MM.1S (cell line): ENCODE results near the gene ZCCHC8.
"Not testable (repeated sequence)": the region's sequence is repeated elsewhere in the genome, so short reads cannot be mapped to it uniquely, and the experiment has no call there.

ENCODE experiments used
- EZH2phosphoT487 ChIP-seq: fragments of 300-600 bp; sonication (generic); IDR thresholded peaks from 2 replicates; pipeline ENCODE4 v1.6.1; 2018; ENCODE audit warnings: antibody characterized with exemption, low read length
- TF ChIP-seq, protein P1 (sequence below): fragments of 300-600 bp; sonication (generic); IDR thresholded peaks from 2 replicates; pipeline ENCODE4 v1.5.1; 2016; ENCODE audit warnings: antibody characterized with exemption, low read length, mixed read lengths

DNA sequence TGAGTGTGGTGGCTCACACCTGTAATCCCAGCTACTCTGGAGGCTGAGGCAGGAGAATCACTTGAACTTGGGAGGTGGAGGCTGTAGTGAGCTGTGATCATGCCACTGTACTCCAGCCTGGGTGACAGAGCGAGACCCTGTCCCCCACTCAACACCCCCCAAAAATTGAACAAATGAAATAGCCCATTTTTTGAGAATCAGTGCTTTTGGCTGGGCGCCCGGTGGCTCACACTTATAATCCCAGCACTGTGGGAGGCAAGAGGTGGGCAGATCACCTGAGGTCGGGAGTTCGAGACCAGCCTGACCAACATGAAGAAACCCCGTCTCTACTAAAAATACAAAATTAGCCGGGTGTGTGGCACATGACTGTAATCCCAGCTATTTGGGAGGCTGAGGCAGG lies 30.2 kb downstream of the ZCCHC8 start:
- TF ChIP-seq, protein P1, sequence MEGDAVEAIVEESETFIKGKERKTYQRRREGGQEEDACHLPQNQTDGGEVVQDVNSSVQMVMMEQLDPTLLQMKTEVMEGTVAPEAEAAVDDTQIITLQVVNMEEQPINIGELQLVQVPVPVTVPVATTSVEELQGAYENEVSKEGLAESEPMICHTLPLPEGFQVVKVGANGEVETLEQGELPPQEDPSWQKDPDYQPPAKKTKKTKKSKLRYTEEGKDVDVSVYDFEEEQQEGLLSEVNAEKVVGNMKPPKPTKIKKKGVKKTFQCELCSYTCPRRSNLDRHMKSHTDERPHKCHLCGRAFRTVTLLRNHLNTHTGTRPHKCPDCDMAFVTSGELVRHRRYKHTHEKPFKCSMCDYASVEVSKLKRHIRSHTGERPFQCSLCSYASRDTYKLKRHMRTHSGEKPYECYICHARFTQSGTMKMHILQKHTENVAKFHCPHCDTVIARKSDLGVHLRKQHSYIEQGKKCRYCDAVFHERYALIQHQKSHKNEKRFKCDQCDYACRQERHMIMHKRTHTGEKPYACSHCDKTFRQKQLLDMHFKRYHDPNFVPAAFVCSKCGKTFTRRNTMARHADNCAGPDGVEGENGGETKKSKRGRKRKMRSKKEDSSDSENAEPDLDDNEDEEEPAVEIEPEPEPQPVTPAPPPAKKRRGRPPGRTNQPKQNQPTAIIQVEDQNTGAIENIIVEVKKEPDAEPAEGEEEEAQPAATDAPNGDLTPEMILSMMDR, result not testable (repeated sequence)
- not testable (repeated sequence) for TF ChIP-seq EZH2phosphoT487
